DMS79 treated with DMSO at 0.1 percent for 48 hours (cell line): ENCODE measurements around the gene MEGF6.

Experiments used
- DNase-seq: peaks from one replicate; lab custom pipeline; 2025; lab: John Stamatoyannopoulos, UW

MEGF6 gene

GRCh38 chr1:3469849-3470649 lies 141.3 kb downstream of the MEGF6 start:
- DNase-seq = no peak

GRCh38 chr1:3469104-3469848 lies 142.0 kb downstream of the MEGF6 start:
- no peak for DNase-seq

GRCh38 chr1:3468236-3469103 lies 142.8 kb downstream of the MEGF6 start:
- DNase-seq = no peak

- no peak for DNase-seq
Observed at GRCh38 chr1:3467096-3468036, 143.9 kb downstream of the MEGF6 start.

GRCh38 chr1:3466366-3467075 lies 144.8 kb downstream of the MEGF6 start:
- no peak for DNase-seq

GRCh38 chr1:3465935-3466321 lies 145.4 kb downstream of the MEGF6 start:
- no peak for DNase-seq

- no peak for DNase-seq
Observed at GRCh38 chr1:3465091-3465934, 146.0 kb downstream of the MEGF6 start.

GRCh38 chr1:3464649-3465025 lies 146.7 kb downstream of the MEGF6 start:
- no peak for DNase-seq

- DNase-seq = no peak
Observed at GRCh38 chr1:3463891-3464648, 147.2 kb downstream of the MEGF6 start.

- no peak for DNase-seq
Observed at GRCh38 chr1:3463408-3463863, 147.9 kb downstream of the MEGF6 start.

- DNase-seq = no peak
Observed at GRCh38 chr1:3463013-3463385, 148.3 kb downstream of the MEGF6 start.

- DNase-seq = no peak
Observed at GRCh38 chr1:3462356-3463012, 148.8 kb downstream of the MEGF6 start.

GRCh38 chr1:3461934-3462275 lies 149.4 kb downstream of the MEGF6 start:
- no peak for DNase-seq

- DNase-seq = no peak
Observed at GRCh38 chr1:3461238-3461933, 149.9 kb downstream of the MEGF6 start.

- DNase-seq = no peak
Observed at GRCh38 chr1:3460672-3461131, 150.6 kb downstream of the MEGF6 start.

- no peak for DNase-seq
Observed at GRCh38 chr1:3459940-3460671, 151.2 kb downstream of the MEGF6 start.
